GM21367 (cell line): ENCODE results near the gene CBR1.

Experiments used
- ATAC-seq: cut with Tn5 transposase; IDR thresholded peaks from one replicate; pipeline ENCODE4 v1.9.1; 2021; ENCODE audit not compliant: unreplicated experiment

CBR1 gene

GRCh38 chr21:36069713-36070583, at the start of gene CBR1:
Gene CBR1 (plus strand): TSS chr21:36070024. CDS start chr21:36070116, 92 bp downstream.
- ATAC-seq, result peak; percentile 97

DNA sequence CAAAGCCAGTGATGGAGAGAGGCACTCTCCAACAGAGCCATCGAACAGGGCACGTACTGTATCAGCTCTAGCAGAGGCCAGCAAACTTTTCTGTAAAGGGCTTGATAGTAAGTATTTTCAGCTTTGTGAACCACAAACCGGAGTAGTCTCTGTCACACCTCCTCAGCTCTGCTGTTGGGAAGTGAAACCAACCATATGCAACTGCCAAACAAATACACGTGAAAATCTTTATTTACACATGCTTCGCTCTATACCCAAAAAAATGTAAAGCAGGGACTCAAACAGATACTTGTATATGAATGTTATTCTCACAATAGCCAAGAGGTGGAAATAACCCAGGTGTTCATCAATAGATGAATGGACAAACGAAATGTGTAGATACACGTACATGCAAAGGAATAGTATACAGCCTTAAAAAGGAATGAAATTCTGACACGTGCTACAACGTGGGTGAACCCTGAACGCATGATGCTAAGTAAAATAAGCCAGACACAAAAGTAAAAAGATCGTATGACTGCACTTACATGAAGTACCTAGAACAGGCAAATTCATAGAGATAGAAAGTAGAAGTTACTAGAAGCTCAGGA, 48.5 kb upstream of the CBR1 start:
- peak; percentile 78 for ATAC-seq

- ATAC-seq, result no peak
Measured at GRCh38 chr21:36022427-36023091, 47.3 kb upstream of the CBR1 start.

DNA sequence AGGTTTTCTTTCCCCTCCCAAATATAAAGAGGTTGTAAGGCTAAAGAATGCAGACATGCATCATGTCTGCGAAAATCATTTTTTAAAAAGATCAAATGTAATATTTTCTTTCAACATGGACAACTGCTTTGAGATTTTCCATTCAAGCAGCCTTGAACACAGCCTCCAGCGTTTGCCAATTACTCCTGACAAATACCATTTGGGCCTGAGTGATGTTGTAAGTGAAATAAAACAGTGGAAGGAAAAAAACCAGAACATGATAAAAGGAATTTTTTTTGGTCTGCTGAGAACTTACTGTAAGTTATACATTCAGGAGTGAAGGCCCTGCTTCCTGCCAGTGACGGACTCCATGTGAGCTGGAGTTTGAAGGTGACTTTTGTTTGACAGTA, 46.7 kb upstream of the CBR1 start:
- ATAC-seq, result no peak

DNA sequence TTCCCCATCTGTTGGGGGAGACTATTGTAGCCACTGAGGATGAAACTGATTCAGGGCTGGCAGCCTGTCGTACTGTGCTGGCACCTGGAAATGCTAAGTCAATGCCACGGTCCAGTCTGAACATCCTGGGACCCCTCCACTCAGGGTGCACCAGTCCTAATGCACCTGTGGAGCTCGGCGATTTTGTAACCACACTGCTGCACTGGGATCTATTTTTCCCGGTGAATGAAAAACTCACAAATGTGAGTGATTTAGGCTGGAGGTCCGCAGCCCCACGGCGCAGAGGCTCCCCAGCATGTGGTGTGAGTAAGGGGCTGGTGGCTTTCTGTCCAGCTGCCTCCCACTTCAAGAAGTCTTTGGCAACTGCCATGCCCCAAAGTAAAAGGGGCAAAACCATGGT, 45.0 kb upstream of the CBR1 start:
- no peak for ATAC-seq

- ATAC-seq, result no peak
Measured at GRCh38 chr21:36027347-36027746, 42.5 kb upstream of the CBR1 start.

- ATAC-seq, result peak; percentile 49
Measured at GRCh38 chr21:36028127-36029069, 41.4 kb upstream of the CBR1 start.

- ATAC-seq, result no peak
Measured at GRCh38 chr21:36029309-36029708, 40.5 kb upstream of the CBR1 start.

DNA sequence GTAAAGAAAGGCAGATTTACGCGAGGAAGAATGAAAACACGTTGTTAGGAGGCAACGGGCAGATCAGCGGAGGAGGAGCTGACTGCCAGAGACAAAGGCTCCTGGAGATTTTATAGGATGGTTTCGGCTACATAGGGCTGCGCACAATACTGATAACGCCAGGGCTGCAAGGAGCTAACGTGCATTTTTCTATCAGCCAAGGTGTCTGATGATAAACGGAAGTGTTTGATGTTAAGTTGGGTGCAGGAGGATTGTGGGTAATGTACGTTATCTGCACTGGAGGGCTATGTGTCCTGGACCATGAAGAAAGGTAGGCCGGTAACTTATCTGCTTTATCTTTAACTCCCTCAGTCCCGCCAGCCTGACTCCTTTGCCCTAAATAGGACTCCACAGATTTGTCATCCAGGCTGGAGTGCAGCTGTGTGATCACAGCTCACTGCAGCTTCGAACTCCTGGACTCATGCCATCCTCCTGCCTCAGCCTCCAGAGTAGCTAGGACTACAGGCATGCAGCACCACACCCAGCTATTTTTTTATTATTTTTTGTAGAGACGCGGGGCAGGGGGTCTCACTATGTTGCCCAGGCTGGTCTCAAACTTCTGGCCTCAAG, 39.1 kb upstream of the CBR1 start:
- ATAC-seq, result no peak

- ATAC-seq, result no peak
Measured at GRCh38 chr21:36032647-36033406, 37.0 kb upstream of the CBR1 start.

- ATAC-seq, result no peak
Measured at GRCh38 chr21:36034211-36034913, 35.5 kb upstream of the CBR1 start.

- ATAC-seq, result no peak
Measured at GRCh38 chr21:36035381-36035791, 34.4 kb upstream of the CBR1 start.

DNA sequence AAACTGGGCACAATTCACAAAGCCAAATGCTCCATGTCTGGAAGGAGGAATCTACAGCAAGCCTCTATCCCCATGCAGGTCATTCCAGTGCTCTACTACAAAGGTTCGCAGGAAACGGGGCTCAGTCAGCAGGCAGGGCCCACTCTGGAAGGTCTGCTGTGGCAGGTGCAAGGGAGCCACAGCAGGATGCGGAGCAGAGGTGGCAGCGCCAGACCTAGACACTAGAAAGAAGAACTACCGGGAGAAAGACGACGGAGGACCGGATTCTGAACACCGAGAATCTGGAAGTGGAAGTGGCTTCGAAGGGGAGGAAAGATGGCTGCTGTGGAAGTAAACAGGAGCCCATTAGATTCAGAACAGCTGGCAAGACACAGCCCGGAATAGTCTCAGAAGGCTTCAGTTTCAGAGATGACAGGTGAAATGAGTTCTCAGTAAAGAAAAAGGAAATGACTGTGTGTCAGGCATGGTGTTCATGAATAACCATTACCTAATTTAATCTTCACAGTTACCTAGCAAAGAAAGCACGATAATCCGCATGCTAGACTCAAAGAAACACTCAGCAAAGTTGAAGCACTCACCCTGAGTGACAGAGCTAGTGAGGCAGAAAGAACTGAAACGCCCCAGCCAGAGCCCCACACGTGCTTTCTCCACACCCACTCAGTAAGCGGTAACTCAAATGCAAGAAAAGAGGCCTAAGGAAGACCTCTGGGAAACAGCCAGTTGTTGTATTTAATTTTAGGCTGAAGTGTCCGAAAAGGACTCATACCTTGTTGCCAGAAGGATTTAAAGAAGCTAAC, 30.9 kb upstream of the CBR1 start:
- ATAC-seq, result no peak

GRCh38 chr21:36039861-36040260, 30.0 kb upstream of the CBR1 start:
- ATAC-seq, result no peak

DNA sequence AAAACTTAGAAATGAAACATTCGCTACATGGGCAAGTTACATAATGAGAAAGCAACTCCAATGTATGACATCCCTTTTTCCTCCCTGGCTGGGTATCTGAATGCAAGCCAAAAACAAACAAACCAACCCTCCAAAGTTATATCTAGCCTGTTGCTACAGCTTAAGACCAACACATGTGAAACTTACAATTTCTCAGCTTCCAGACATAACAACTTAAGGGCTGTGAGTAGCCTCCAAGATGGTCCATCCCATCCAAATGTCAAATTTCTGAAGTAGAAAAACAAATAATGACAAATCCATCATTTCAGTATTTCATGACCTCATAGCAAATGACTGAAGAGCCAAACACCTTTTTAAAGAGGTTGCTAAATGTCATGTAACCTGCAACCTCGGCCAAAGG, 29.4 kb upstream of the CBR1 start:
- ATAC-seq, result no peak

- no peak for ATAC-seq
Measured at GRCh38 chr21:36041910-36042309, 27.9 kb upstream of the CBR1 start.

DNA sequence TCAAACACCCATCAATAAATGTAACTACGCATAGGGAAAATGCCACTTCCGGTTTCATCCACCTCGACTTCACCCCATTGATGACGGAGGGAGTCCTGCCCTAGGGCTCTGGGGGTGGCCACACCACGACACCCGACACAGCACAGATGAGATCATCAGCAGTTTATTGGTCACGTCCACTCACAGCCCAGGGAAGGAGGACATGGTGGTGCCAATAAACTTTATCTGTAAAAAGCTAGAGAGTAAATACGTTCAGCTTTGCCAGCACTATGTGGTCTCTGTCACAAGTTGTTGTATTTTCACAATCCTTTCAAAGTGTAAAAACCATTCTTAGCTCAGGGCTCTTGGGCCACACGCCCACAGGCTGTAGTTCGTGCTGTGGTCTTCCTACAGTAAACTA, 25.8 kb upstream of the CBR1 start:
- no peak for ATAC-seq

- no peak for ATAC-seq
Measured at GRCh38 chr21:36045993-36046392, 23.8 kb upstream of the CBR1 start.
